H9 (cell line): ENCODE data around the gene GBE1. TPM values are rescaled to one million over a fixed set of nuclear protein-coding genes. Genes with fewer than 3 reads are reported as not detected.

Experiments used
- DNase-seq: peaks from one replicate; pipeline ENCODE4 v3.0.0-alpha.2; 2017
- H2AFZ ChIP-seq: one replicate; pipeline ENCODE4 v1.6.1; 2013; ENCODE audit warnings: mild to moderate bottlenecking, low read length, control low read depth, moderate library complexity
- H2AK5ac ChIP-seq: 2 replicates; pipeline ENCODE4 v1.6.1; 2013; ENCODE audit warnings: low read length, control low read depth, mixed read lengths; ENCODE audit not compliant: insufficient read length
- H2BK120ac ChIP-seq: one replicate; pipeline ENCODE4 v1.6.1; 2013; ENCODE audit warnings: low read depth, mild to moderate bottlenecking, low read length, control low read depth, inconsistent platforms; ENCODE audit not compliant: poor library complexity, severe bottlenecking
- H2BK12ac ChIP-seq: 2 replicates; pipeline ENCODE4 v1.6.1; 2013; ENCODE audit warnings: low read length, control low read depth, mixed read lengths, low read depth; ENCODE audit not compliant: insufficient read length
- H2BK15ac ChIP-seq: 2 replicates; pipeline ENCODE4 v1.6.1; 2013; ENCODE audit warnings: low read depth, low read length, control low read depth
- H2BK20ac ChIP-seq: one replicate; pipeline ENCODE4 v1.6.1; 2013; ENCODE audit warnings: low read depth, mild to moderate bottlenecking, low read length, control low read depth, inconsistent platforms; ENCODE audit not compliant: poor library complexity, severe bottlenecking
- H2BK5ac ChIP-seq: 2 replicates; pipeline ENCODE4 v1.6.1; 2013; ENCODE audit warnings: low read length, control low read depth, mixed read lengths; ENCODE audit not compliant: insufficient read length
- H3K14ac ChIP-seq: 2 replicates; pipeline ENCODE4 v1.6.1; 2013; ENCODE audit warnings: low read length, control low read depth; ENCODE audit not compliant: insufficient read depth
- H3K18ac ChIP-seq: 2 replicates; pipeline ENCODE4 v1.6.1; 2013; ENCODE audit warnings: low read depth, mild to moderate bottlenecking, mixed read lengths, low read length, control low read depth; ENCODE audit not compliant: insufficient read length
- H3K23ac ChIP-seq: 2 replicates; pipeline ENCODE4 v1.6.1; 2013; ENCODE audit warnings: low read length, control low read depth, mixed read lengths, low read depth; ENCODE audit not compliant: insufficient read length
- H3K23me2 ChIP-seq: 2 replicates; pipeline ENCODE4 v1.6.1; 2013; ENCODE audit warnings: low read depth, mild to moderate bottlenecking, mixed read lengths, low read length, control low read depth; ENCODE audit not compliant: insufficient read length, poor library complexity, severe bottlenecking
- H3K27ac ChIP-seq: 2 replicates; pipeline ENCODE4 v1.5.1; 2013; ENCODE audit warnings: low read length, control low read depth, mixed read lengths, low read depth; ENCODE audit not compliant: insufficient read length
- H3K27me3 ChIP-seq: 2 replicates; pipeline ENCODE4 v1.6.1; 2013; ENCODE audit warnings: low read length, control low read depth, inconsistent platforms; ENCODE audit not compliant: insufficient read depth
- H3K4ac ChIP-seq: 2 replicates; pipeline ENCODE4 v1.6.1; 2013; ENCODE audit warnings: low read depth, mild to moderate bottlenecking, control low read depth, inconsistent platforms, low read length, moderate library complexity
- H3K4me1 ChIP-seq: 2 replicates; pipeline ENCODE4 v1.6.1; 2013; ENCODE audit warnings: low read length, control low read depth, inconsistent platforms; ENCODE audit not compliant: insufficient read depth
- H3K4me2 ChIP-seq: 2 replicates; pipeline ENCODE4 v1.6.1; 2013; ENCODE audit warnings: low read length, control low read depth, mixed read lengths; ENCODE audit not compliant: insufficient read length, insufficient read depth
- H3K56ac ChIP-seq: 2 replicates; pipeline ENCODE4 v1.6.1; 2013; ENCODE audit warnings: low read depth, mild to moderate bottlenecking, mixed read lengths, low read length, control low read depth; ENCODE audit not compliant: insufficient read length
- H3K79me1 ChIP-seq: 2 replicates; pipeline ENCODE4 v1.6.1; 2013; ENCODE audit warnings: low read depth, mild to moderate bottlenecking, moderate library complexity, low read length, control low read depth, inconsistent platforms; ENCODE audit not compliant: insufficient read depth, poor library complexity, severe bottlenecking
- H3K79me2 ChIP-seq: 2 replicates; pipeline ENCODE4 v1.6.1; 2013; ENCODE audit warnings: low read length, control low read depth, inconsistent platforms; ENCODE audit not compliant: insufficient read depth
- H3K9ac ChIP-seq: 2 replicates; pipeline ENCODE4 v1.6.1; 2013; ENCODE audit warnings: low read length, control low read depth, mixed read lengths; ENCODE audit not compliant: insufficient read length; ENCODE audit errors: extremely low read depth
- H3K9me3 ChIP-seq: one replicate; pipeline ENCODE4 v1.6.1; 2013; ENCODE audit warnings: low read depth, low read length, inconsistent platforms; ENCODE audit not compliant: control insufficient read depth
- H3T11ph ChIP-seq: one replicate; pipeline ENCODE4 v1.6.1; 2013; ENCODE audit warnings: mild to moderate bottlenecking, low read length, control low read depth, inconsistent platforms
- H4K20me1 ChIP-seq: one replicate; pipeline ENCODE4 v1.6.1; 2013; ENCODE audit not compliant: control insufficient read depth, insufficient read length, insufficient read depth
- H4K5ac ChIP-seq: 2 replicates; pipeline ENCODE4 v1.6.1; 2013; ENCODE audit warnings: low read depth, mild to moderate bottlenecking, mixed read lengths, low read length, control low read depth; ENCODE audit not compliant: insufficient read length
- H4K8ac ChIP-seq: replicated peaks from 2 replicates; pipeline ENCODE4 v1.6.1; 2013; ENCODE audit warnings: low read length, control low read depth, mixed read lengths, low read depth; ENCODE audit not compliant: insufficient read length
- H4K91ac ChIP-seq: 2 replicates; pipeline ENCODE4 v1.6.1; 2013; ENCODE audit warnings: low read depth, mild to moderate bottlenecking, moderate library complexity, mixed read lengths, low read length, control low read depth; ENCODE audit not compliant: insufficient read length
- H3K27ac Mint-ChIP-seq, 3 experiments: 2 replicates in 2 of 3; 3 replicates in 1 of 3; pipeline ENCODE4 v1.8.0; 2020 to 2021; ENCODE audit warnings: mixed read lengths in 3 of 3, mild to moderate bottlenecking in 1 of 3, moderate library complexity in 1 of 3
- H3K27me3 Mint-ChIP-seq: 2 replicates; pipeline ENCODE4 v1.8.0; 2021; ENCODE audit warnings: low read depth, mild to moderate bottlenecking, moderate library complexity, mixed read lengths
- H3K36me3 Mint-ChIP-seq, 3 experiments: 2 replicates in 2 of 3; 3 replicates in 1 of 3; pipeline ENCODE4 v1.8.0; 2020 to 2021; ENCODE audit warnings: low read depth in 3 of 3, mixed read lengths in 3 of 3; ENCODE audit not compliant: insufficient read depth in 1 of 3
- H3K4me1 Mint-ChIP-seq, 2 experiments: 2 replicates each; pipeline ENCODE4 v1.8.0; 2020; ENCODE audit warnings: mixed read lengths in 2 of 2
- H3K4me3 Mint-ChIP-seq, 2 experiments: 2 replicates in 1 of 2; 3 replicates in 1 of 2; pipeline ENCODE4 v1.8.0; 2020 to 2021; ENCODE audit warnings: mild to moderate bottlenecking in 2 of 2, mixed read lengths in 2 of 2, moderate library complexity in 1 of 2
- H3K9me3 Mint-ChIP-seq, 2 experiments: 2 replicates in 1 of 2; 3 replicates in 1 of 2; pipeline ENCODE4 v1.8.0; 2020; ENCODE audit warnings: mild to moderate bottlenecking in 2 of 2, mixed read lengths in 2 of 2, moderate library complexity in 1 of 2
- WGBS: extraction: QIAGEN DNeasy Blood & Tissue Kit; methylation state at CpG from one replicate; pipeline ENCODE4 v1.1.7; 2013; ENCODE audit warnings: missing lambda C conversion rate, low lambda C conversion rate, mixed read lengths; ENCODE audit not compliant: insufficient read length; ENCODE audit errors: extremely low coverage; 5-methylcytosine and 5-hydroxymethylcytosine counted together
- total RNA-seq: library from RNA; stranded (reverse); gene quantifications from 2 replicates; pipeline ENCODE4 v1.2.1, GENCODE V29; 2021
- TF ChIP-seq, protein P1 (sequence below): fragments of 200-600 bp; sonication (generic); conservative IDR thresholded peaks from 3 replicates; pipeline ENCODE4 v1.8.0; 2021; ENCODE audit warnings: antibody characterized with exemption, mild to moderate bottlenecking

GBE1 gene
- total RNA-seq, 1 experiment from 2014 or later: 13.8 TPM

DNA sequence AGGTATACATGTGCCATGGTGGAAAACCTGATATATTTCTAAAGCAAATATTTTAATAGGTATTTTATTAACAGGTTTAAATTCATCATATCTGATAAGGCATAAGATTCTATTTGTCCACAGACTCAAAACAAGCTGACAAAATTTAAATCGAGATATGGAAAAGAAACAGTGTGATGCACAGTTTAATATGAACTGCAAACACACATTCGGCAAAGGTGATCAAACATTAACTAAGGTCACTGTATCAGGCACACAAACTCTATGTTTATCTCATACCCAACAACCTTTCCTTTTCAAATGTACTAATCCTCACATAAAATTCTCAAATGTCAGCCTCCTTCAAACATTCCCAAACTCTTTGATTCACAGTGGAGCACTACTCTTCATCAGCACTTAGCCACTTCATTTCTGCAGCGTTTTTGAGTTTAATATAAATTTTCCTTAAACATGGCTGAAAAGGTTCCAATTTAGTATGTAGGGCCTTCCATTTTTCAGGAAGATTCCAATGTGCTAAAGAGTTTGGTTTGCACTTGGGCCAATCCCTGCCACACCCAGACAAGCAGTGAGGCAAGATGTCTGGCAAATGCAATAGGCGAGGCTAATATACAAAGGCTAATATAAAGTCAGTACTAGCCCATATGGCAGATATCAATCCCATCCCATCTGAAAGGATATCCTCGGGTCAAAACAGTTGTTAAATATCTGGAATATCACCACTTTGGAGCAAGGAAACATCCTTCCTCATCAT is 84.6 kb downstream of the GBE1 start:
- no CpG with 5 or more reads among the region's 5 CpGs for WGBS
- TF ChIP-seq, protein P1, sequence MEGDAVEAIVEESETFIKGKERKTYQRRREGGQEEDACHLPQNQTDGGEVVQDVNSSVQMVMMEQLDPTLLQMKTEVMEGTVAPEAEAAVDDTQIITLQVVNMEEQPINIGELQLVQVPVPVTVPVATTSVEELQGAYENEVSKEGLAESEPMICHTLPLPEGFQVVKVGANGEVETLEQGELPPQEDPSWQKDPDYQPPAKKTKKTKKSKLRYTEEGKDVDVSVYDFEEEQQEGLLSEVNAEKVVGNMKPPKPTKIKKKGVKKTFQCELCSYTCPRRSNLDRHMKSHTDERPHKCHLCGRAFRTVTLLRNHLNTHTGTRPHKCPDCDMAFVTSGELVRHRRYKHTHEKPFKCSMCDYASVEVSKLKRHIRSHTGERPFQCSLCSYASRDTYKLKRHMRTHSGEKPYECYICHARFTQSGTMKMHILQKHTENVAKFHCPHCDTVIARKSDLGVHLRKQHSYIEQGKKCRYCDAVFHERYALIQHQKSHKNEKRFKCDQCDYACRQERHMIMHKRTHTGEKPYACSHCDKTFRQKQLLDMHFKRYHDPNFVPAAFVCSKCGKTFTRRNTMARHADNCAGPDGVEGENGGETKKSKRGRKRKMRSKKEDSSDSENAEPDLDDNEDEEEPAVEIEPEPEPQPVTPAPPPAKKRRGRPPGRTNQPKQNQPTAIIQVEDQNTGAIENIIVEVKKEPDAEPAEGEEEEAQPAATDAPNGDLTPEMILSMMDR: no peak

More for the DNA sequence above, 84.6 kb downstream of the GBE1 start:
- no peak overlapping the region for H4K5ac ChIP-seq
- H2BK120ac ChIP-seq: no peak overlapping the region
- no peak overlapping the region for H2BK20ac ChIP-seq
- H2BK15ac ChIP-seq: no peak overlapping the region
- H4K20me1 ChIP-seq: no peaks in the 10 kb centered on the region
- no peak for DNase-seq
- H3K79me2 ChIP-seq: no peaks in the 10 kb centered on the region
- H3K4me3 Mint-ChIP-seq: no peak overlapping the region
- no peak overlapping the region for H3K18ac ChIP-seq
- no peak overlapping the region for H3K4ac ChIP-seq
- no peak overlapping the region for H4K8ac ChIP-seq
- no peaks in the 10 kb centered on the region for H3K9me3 ChIP-seq
- H2AFZ ChIP-seq: no peak overlapping the region
- H3K4me1 ChIP-seq: no peaks in the 10 kb centered on the region
- no peak overlapping the region for H3K14ac ChIP-seq
- no peak overlapping the region for H3K27ac Mint-ChIP-seq
- H3T11ph ChIP-seq: no peak overlapping the region
- H3K9me3 Mint-ChIP-seq: no peaks in the 10 kb centered on the region; a peak in 1 of 5 replicates
- no peaks in the 10 kb centered on the region for H3K27me3 Mint-ChIP-seq
- H2AK5ac ChIP-seq: no peak overlapping the region
- no peaks in the 10 kb centered on the region for H3K36me3 Mint-ChIP-seq
- H3K23ac ChIP-seq: no peak overlapping the region
- H4K91ac ChIP-seq: no peak overlapping the region
- H2BK12ac ChIP-seq: no peak overlapping the region
- no peak overlapping the region for H3K4me2 ChIP-seq
- H3K79me1 ChIP-seq: no peaks in the 10 kb centered on the region
- no peak overlapping the region for H3K27ac ChIP-seq
- no peaks in the 10 kb centered on the region for H3K23me2 ChIP-seq
- no peak overlapping the region for H3K56ac ChIP-seq
- no peaks in the 10 kb centered on the region for H3K27me3 ChIP-seq
- no peak overlapping the region for H3K9ac ChIP-seq
- peaks cover 0 to 4% of the 10 kb centered on the region in 2 experiments; a peak in 1 of 4 replicates for H3K4me1 Mint-ChIP-seq
- no peak overlapping the region for H2BK5ac ChIP-seq
